ENCODE measurements around the gene CFAP157.

DNA sequence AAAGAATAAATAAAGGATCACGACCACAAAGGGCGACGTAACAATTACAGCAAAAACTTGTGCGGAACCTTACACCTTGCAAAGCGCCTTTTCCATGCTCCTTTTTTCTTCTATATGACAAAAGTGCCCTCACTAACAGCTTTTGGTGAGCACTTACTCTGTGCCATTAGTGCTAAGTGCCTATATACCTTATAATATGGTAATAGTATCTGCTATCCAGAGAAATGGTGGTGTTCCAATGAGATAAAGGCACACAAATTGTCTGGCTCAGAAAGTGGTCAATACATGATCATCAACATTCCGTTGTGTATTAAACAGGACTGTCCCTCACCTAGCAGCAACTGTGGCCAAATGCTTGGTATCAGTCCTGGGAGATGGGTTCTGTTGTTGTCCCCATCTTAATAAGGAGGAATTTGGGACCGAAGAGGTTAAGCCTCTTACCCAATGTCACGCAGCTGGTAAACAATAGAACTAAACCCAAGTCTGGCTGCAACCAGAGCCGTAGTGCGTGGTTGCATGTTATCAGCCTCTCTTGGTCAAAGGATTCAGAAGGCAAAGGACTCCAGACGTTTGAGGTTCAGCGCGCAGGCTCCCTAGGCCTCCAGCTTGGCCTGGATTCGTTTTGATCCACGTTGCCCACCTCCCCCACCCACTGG is 28.9 kb downstream of the CFAP157 start:
- TF ChIP-seq, protein P1, sequence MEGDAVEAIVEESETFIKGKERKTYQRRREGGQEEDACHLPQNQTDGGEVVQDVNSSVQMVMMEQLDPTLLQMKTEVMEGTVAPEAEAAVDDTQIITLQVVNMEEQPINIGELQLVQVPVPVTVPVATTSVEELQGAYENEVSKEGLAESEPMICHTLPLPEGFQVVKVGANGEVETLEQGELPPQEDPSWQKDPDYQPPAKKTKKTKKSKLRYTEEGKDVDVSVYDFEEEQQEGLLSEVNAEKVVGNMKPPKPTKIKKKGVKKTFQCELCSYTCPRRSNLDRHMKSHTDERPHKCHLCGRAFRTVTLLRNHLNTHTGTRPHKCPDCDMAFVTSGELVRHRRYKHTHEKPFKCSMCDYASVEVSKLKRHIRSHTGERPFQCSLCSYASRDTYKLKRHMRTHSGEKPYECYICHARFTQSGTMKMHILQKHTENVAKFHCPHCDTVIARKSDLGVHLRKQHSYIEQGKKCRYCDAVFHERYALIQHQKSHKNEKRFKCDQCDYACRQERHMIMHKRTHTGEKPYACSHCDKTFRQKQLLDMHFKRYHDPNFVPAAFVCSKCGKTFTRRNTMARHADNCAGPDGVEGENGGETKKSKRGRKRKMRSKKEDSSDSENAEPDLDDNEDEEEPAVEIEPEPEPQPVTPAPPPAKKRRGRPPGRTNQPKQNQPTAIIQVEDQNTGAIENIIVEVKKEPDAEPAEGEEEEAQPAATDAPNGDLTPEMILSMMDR (IDR thresholded peaks at IDR 0.05): no peak
- no peak for TF ChIP-seq POLR2A (IDR thresholded peaks at IDR 0.05)

All from Peyer's patch (tissue), 4 donors.